HG03097 (cell line): ENCODE data around the gene M1AP.
A peak's percentile ranks its signal among the peaks of the same experiment; 100 is the strongest.

Experiments used
- ATAC-seq: cut with Tn5 transposase; IDR thresholded peaks from one replicate; pipeline ENCODE4 v1.9.1; 2021; ENCODE audit not compliant: unreplicated experiment, low FRiP score

Gene M1AP

GRCh38 chr2:74507926-74508520 lies 140.1 kb downstream of the M1AP start:
- peak; percentile 3 for ATAC-seq
